ENCODE measurements around the gene ATP9B.

DNA sequence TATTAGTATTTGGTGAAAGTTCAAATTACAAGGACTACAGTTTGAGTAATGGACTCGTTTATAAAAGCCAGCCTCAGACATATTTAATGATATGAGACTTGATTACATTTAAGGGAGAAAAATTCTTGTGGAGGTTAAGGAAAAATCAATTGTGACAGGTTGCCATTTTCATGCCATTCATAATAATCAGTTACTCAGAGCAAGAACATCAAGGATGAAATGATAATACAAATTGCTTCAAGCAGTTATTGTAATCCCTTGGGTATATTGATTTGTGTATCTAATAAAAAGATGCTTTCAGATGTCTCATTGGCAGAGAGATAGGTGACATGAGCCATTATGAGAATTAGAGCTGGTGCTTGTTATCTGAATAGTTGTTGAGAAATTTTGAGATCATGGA, 153.6 kb downstream of the ATP9B start:
- TF ChIP-seq, protein P1, sequence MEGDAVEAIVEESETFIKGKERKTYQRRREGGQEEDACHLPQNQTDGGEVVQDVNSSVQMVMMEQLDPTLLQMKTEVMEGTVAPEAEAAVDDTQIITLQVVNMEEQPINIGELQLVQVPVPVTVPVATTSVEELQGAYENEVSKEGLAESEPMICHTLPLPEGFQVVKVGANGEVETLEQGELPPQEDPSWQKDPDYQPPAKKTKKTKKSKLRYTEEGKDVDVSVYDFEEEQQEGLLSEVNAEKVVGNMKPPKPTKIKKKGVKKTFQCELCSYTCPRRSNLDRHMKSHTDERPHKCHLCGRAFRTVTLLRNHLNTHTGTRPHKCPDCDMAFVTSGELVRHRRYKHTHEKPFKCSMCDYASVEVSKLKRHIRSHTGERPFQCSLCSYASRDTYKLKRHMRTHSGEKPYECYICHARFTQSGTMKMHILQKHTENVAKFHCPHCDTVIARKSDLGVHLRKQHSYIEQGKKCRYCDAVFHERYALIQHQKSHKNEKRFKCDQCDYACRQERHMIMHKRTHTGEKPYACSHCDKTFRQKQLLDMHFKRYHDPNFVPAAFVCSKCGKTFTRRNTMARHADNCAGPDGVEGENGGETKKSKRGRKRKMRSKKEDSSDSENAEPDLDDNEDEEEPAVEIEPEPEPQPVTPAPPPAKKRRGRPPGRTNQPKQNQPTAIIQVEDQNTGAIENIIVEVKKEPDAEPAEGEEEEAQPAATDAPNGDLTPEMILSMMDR (IDR thresholded peaks at IDR 0.05 in 2 of 3, conservative IDR thresholded peaks at IDR 0.05 in 1 of 3; ENCODE audit: control insufficient read depth in 2 of 3, extremely low read depth in 1 of 3, insufficient read depth in 1 of 3, low read depth in 3 of 3, low read length in 3 of 3) = no peak
- TF ChIP-seq, protein P2, sequence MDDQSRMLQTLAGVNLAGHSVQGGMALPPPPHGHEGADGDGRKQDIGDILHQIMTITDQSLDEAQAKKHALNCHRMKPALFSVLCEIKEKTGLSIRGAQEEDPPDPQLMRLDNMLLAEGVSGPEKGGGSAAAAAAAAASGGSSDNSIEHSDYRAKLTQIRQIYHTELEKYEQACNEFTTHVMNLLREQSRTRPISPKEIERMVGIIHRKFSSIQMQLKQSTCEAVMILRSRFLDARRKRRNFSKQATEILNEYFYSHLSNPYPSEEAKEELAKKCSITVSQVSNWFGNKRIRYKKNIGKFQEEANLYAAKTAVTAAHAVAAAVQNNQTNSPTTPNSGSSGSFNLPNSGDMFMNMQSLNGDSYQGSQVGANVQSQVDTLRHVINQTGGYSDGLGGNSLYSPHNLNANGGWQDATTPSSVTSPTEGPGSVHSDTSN (IDR thresholded peaks at IDR 0.05; ENCODE audit: insufficient replicate concordance, low read depth, low read length) = no peak
- TF ChIP-seq, protein P3, sequence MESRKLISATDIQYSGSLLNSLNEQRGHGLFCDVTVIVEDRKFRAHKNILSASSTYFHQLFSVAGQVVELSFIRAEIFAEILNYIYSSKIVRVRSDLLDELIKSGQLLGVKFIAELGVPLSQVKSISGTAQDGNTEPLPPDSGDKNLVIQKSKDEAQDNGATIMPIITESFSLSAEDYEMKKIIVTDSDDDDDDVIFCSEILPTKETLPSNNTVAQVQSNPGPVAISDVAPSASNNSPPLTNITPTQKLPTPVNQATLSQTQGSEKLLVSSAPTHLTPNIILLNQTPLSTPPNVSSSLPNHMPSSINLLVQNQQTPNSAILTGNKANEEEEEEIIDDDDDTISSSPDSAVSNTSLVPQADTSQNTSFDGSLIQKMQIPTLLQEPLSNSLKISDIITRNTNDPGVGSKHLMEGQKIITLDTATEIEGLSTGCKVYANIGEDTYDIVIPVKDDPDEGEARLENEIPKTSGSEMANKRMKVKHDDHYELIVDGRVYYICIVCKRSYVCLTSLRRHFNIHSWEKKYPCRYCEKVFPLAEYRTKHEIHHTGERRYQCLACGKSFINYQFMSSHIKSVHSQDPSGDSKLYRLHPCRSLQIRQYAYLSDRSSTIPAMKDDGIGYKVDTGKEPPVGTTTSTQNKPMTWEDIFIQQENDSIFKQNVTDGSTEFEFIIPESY (IDR thresholded peaks at IDR 0.05) = no peak
- no peak for TF ChIP-seq BCL11A (IDR thresholded peaks at IDR 0.05; ENCODE audit: low read depth, low read length)
- no peak for TF ChIP-seq TAF1 (IDR thresholded peaks at IDR 0.05; ENCODE audit: borderline replicate concordance, low read depth, low read length)
- TF ChIP-seq YY1 (IDR thresholded peaks at IDR 0.05; ENCODE audit: low read depth, low read length) = no peak
- TF ChIP-seq ETV6 (conservative IDR thresholded peaks at IDR 0.05 in 1 of 2, IDR thresholded peaks at IDR 0.05 in 1 of 2; ENCODE audit: borderline replicate concordance in 1 of 2, low read depth in 1 of 2) = no peak
- no peak for TF ChIP-seq HDAC6 (IDR thresholded peaks at IDR 0.05; ENCODE audit: unreplicated experiment)
- no peak for TF ChIP-seq CREB1 (IDR thresholded peaks at IDR 0.05; ENCODE audit: low read depth)
- TF ChIP-seq TCF7 (IDR thresholded peaks at IDR 0.05; ENCODE audit: borderline replicate concordance) = no peak
